Measurements from ENCODE around the gene YWHAH. TPM values are rescaled to one million over a fixed set of nuclear protein-coding genes. Genes with fewer than 3 reads are reported as not detected.
A peak's percentile ranks its signal among the peaks of the same experiment; 100 is the strongest.

The YWHAH gene
- total and polyA plus RNA-seq, 4 experiments from 2014 or later, result 48.0 to 126 (median 78.2) TPM

- no peak overlapping the region for H3K4me3 Mint-ChIP-seq
- H3K4me3 ChIP-seq (ENCODE audit: low read length in 2 of 2), result no peak overlapping the region
- H3K36me3 ChIP-seq (ENCODE audit: insufficient read depth, low read length), result no peaks in the 10 kb centered on the region
- ChIA-PET POLR2A (ENCODE audit: partially characterized antibody) (no interaction called here), CTCF (ENCODE audit: partially characterized antibody) (no interaction called here)
- H3K4me1 Mint-ChIP-seq, result peaks cover 0 to 5% (median 3%) of the 10 kb centered on the region in 4 donors
- DNase-seq, result no peak
- H3K27me3 ChIP-seq (ENCODE audit: insufficient read depth, low read length), result no peaks in the 10 kb centered on the region
- H3K27ac Mint-ChIP-seq, result peak overlapping the region in 1 of 7 donors; percentile 75
- no peaks in the 10 kb centered on the region for H3K9me3 ChIP-seq (ENCODE audit: control insufficient read depth in 1 of 2, low read length in 2 of 2)
- H3K27ac ChIP-seq (ENCODE audit: low read depth, low read length), result no peak overlapping the region
- no peaks in the 10 kb centered on the region for H3K36me3 Mint-ChIP-seq
- H3K9me3 Mint-ChIP-seq, result peaks cover 0 to 3% (median 0%) of the 10 kb centered on the region in 8 donors
- intact Hi-C loops (cut with micrococcal nuclease), result no loop called here
- peaks cover 10 to 11% of the 10 kb centered on the region in 2 donors for H3K27me3 Mint-ChIP-seq
- H3K4me1 ChIP-seq (ENCODE audit: insufficient read depth, low read length), result no peaks in the 10 kb centered on the region
Observed at GRCh38 chr22:31923136-31923535, 21.2 kb upstream of the YWHAH start.

GRCh38 chr22:31923747-31924146 lies 20.6 kb upstream of the YWHAH start:
- Mint-ChIP-seq H3K36me3 (no peaks in the 10 kb centered on the region), H3K9me3 (peaks cover 0 to 3% (median 0%) of the 10 kb centered on the region in 8 donors), H3K4me3 (no peak overlapping the region), H3K27me3 (peaks cover 10 to 11% of the 10 kb centered on the region in 2 donors), H3K4me1 (peaks cover 0 to 5% (median 3%) of the 10 kb centered on the region in 4 donors), H3K27ac (no peak overlapping the region)
- no peaks in the 10 kb centered on the region for H3K27me3 ChIP-seq (ENCODE audit: insufficient read depth, low read length)
- ChIA-PET CTCF (ENCODE audit: partially characterized antibody) (no interaction called here), POLR2A (ENCODE audit: partially characterized antibody) (no interaction called here)
- H3K36me3 ChIP-seq (ENCODE audit: insufficient read depth, low read length), result no peaks in the 10 kb centered on the region
- no peak overlapping the region for H3K4me3 ChIP-seq (ENCODE audit: low read length in 2 of 2)
- H3K4me1 ChIP-seq (ENCODE audit: insufficient read depth, low read length), result no peaks in the 10 kb centered on the region
- no peak for DNase-seq
- intact Hi-C loops (cut with micrococcal nuclease), result no loop called here
- H3K9me3 ChIP-seq (ENCODE audit: control insufficient read depth in 1 of 2, low read length in 2 of 2), result no peaks in the 10 kb centered on the region
- no peak overlapping the region for H3K27ac ChIP-seq (ENCODE audit: low read depth, low read length)

- CTCF ChIA-PET (ENCODE audit: partially characterized antibody), result no interaction called here
- Histone ChIP-seq H3K27ac (ENCODE audit: low read depth, low read length) (no peak overlapping the region), H3K9me3 (ENCODE audit: control insufficient read depth in 1 of 2, low read length in 2 of 2) (no peaks in the 10 kb centered on the region), H3K27me3 (ENCODE audit: insufficient read depth, low read length) (no peaks in the 10 kb centered on the region), H3K4me1 (ENCODE audit: insufficient read depth, low read length) (no peaks in the 10 kb centered on the region), H3K4me3 (ENCODE audit: low read length in 2 of 2) (no peak overlapping the region), H3K36me3 (ENCODE audit: insufficient read depth, low read length) (no peaks in the 10 kb centered on the region)
- peaks cover 11 to 14% of the 10 kb centered on the region in 2 donors for H3K27me3 Mint-ChIP-seq
- intact Hi-C loops (cut with micrococcal nuclease), result no loop called here
- H3K4me3 Mint-ChIP-seq, result no peak overlapping the region
- H3K36me3 Mint-ChIP-seq, result no peaks in the 10 kb centered on the region
- H3K9me3 Mint-ChIP-seq, result peaks cover 0 to 3% (median 0%) of the 10 kb centered on the region in 8 donors
- POLR2A ChIA-PET (ENCODE audit: partially characterized antibody), result no interaction called here
- H3K4me1 Mint-ChIP-seq, result peaks cover 0 to 5% (median 3%) of the 10 kb centered on the region in 4 donors
- no peak overlapping the region for H3K27ac Mint-ChIP-seq
- DNase-seq, result no peak
Observed at GRCh38 chr22:31925056-31925455, 19.3 kb upstream of the YWHAH start.

GRCh38 chr22:31926024-31926423 lies 18.3 kb upstream of the YWHAH start:
- no peaks in the 10 kb centered on the region for H3K36me3 ChIP-seq (ENCODE audit: insufficient read depth, low read length)
- POLR2A ChIA-PET (ENCODE audit: partially characterized antibody), result no interaction called here

GRCh38 chr22:31926969-31927368 lies 17.4 kb upstream of the YWHAH start:
- Histone ChIP-seq H3K27ac (ENCODE audit: low read depth, low read length) (no peak overlapping the region), H3K36me3 (ENCODE audit: insufficient read depth, low read length) (no peaks in the 10 kb centered on the region), H3K4me1 (ENCODE audit: insufficient read depth, low read length) (no peaks in the 10 kb centered on the region), H3K9me3 (ENCODE audit: control insufficient read depth in 1 of 2, low read length in 2 of 2) (no peaks in the 10 kb centered on the region), H3K4me3 (ENCODE audit: low read length in 2 of 2) (no peak overlapping the region), H3K27me3 (ENCODE audit: insufficient read depth, low read length) (no peaks in the 10 kb centered on the region)
- H3K27ac Mint-ChIP-seq, result no peak overlapping the region
- peaks cover 11 to 22% of the 10 kb centered on the region in 2 donors for H3K27me3 Mint-ChIP-seq
- ChIA-PET POLR2A (ENCODE audit: partially characterized antibody) (no interaction called here), CTCF (ENCODE audit: partially characterized antibody) (no interaction called here)
- no peak for DNase-seq
- peaks cover 0 to 5% (median 3%) of the 10 kb centered on the region in 4 donors for H3K4me1 Mint-ChIP-seq
- peaks cover 0 to 2% (median 0%) of the 10 kb centered on the region in 8 donors for H3K9me3 Mint-ChIP-seq
- H3K4me3 Mint-ChIP-seq, result no peak overlapping the region
- H3K36me3 Mint-ChIP-seq, result no peaks in the 10 kb centered on the region
- intact Hi-C loops (cut with micrococcal nuclease), result no loop called here

More at GRCh38 chr22:31926024-31926423, 18.3 kb upstream of the YWHAH start:
- Mint-ChIP-seq H3K27ac (no peak overlapping the region), H3K4me1 (peaks cover 0 to 5% (median 3%) of the 10 kb centered on the region in 4 donors), H3K9me3 (peaks cover 0 to 3% (median 0%) of the 10 kb centered on the region in 8 donors), H3K4me3 (no peak overlapping the region), H3K36me3 (no peaks in the 10 kb centered on the region), H3K27me3 (peaks cover 11 to 18% of the 10 kb centered on the region in 2 donors)
- CTCF ChIA-PET (ENCODE audit: partially characterized antibody), result no interaction called here
- Histone ChIP-seq H3K9me3 (ENCODE audit: control insufficient read depth in 1 of 2, low read length in 2 of 2) (no peaks in the 10 kb centered on the region), H3K27ac (ENCODE audit: low read depth, low read length) (no peak overlapping the region), H3K4me3 (ENCODE audit: low read length in 2 of 2) (no peak overlapping the region), H3K4me1 (ENCODE audit: insufficient read depth, low read length) (no peaks in the 10 kb centered on the region), H3K27me3 (ENCODE audit: insufficient read depth, low read length) (no peaks in the 10 kb centered on the region)
- intact Hi-C loops (cut with micrococcal nuclease), result no loop called here
- DNase-seq, result no peak

GRCh38 chr22:31927562-31927961 lies 16.8 kb upstream of the YWHAH start:
- Histone ChIP-seq H3K27me3 (ENCODE audit: insufficient read depth, low read length) (no peaks in the 10 kb centered on the region), H3K4me3 (ENCODE audit: low read length in 2 of 2) (no peak overlapping the region), H3K36me3 (ENCODE audit: insufficient read depth, low read length) (no peaks in the 10 kb centered on the region), H3K4me1 (ENCODE audit: insufficient read depth, low read length) (no peaks in the 10 kb centered on the region), H3K9me3 (ENCODE audit: control insufficient read depth in 1 of 2, low read length in 2 of 2) (no peaks in the 10 kb centered on the region), H3K27ac (ENCODE audit: low read depth, low read length) (no peak overlapping the region)
- POLR2A ChIA-PET (ENCODE audit: partially characterized antibody), result no interaction called here
- Mint-ChIP-seq H3K27me3 (peaks cover 11 to 21% of the 10 kb centered on the region in 2 donors), H3K4me3 (no peak overlapping the region), H3K36me3 (no peaks in the 10 kb centered on the region), H3K4me1 (peaks cover 0 to 4% (median 3%) of the 10 kb centered on the region in 4 donors), H3K27ac (no peak overlapping the region), H3K9me3 (peaks cover 0 to 2% (median 0%) of the 10 kb centered on the region in 8 donors)
- CTCF ChIA-PET (ENCODE audit: partially characterized antibody), result no interaction called here
- DNase-seq, result no peak
- intact Hi-C loops (cut with micrococcal nuclease), result no loop called here

GRCh38 chr22:31929167-31929930 lies 15.0 kb upstream of the YWHAH start:
- no peak for DNase-seq
- ChIA-PET CTCF (ENCODE audit: partially characterized antibody) (no interaction called here), POLR2A (ENCODE audit: partially characterized antibody) (no interaction called here)
- H3K27me3 ChIP-seq (ENCODE audit: insufficient read depth, low read length), result no peaks in the 10 kb centered on the region
- Mint-ChIP-seq H3K4me3 (no peak overlapping the region), H3K27me3 (peaks cover 9 to 18% of the 10 kb centered on the region in 2 donors), H3K4me1 (no peaks in the 10 kb centered on the region), H3K27ac (no peak overlapping the region), H3K9me3 (peaks cover 0 to 2% (median 0%) of the 10 kb centered on the region in 8 donors), H3K36me3 (no peaks in the 10 kb centered on the region)
- no peak overlapping the region for H3K4me3 ChIP-seq (ENCODE audit: low read length in 2 of 2)
- no peaks in the 10 kb centered on the region for H3K4me1 ChIP-seq (ENCODE audit: insufficient read depth, low read length)
- no peaks in the 10 kb centered on the region for H3K9me3 ChIP-seq (ENCODE audit: control insufficient read depth in 1 of 2, low read length in 2 of 2)
- no peaks in the 10 kb centered on the region for H3K36me3 ChIP-seq (ENCODE audit: insufficient read depth, low read length)
- H3K27ac ChIP-seq (ENCODE audit: low read depth, low read length), result no peak overlapping the region
- intact Hi-C loops (cut with micrococcal nuclease), result no loop called here

Data from CD4-positive, alpha-beta memory T cell (primary cell).